Measurements from ENCODE around the gene FAM107B.
A peak's percentile ranks its signal among the peaks of the same experiment; 100 is the strongest.
"Not testable (repeated sequence)": the region's sequence is repeated elsewhere in the genome, so short reads cannot be mapped to it uniquely, and the experiment has no call there.

Gene FAM107B

DNA sequence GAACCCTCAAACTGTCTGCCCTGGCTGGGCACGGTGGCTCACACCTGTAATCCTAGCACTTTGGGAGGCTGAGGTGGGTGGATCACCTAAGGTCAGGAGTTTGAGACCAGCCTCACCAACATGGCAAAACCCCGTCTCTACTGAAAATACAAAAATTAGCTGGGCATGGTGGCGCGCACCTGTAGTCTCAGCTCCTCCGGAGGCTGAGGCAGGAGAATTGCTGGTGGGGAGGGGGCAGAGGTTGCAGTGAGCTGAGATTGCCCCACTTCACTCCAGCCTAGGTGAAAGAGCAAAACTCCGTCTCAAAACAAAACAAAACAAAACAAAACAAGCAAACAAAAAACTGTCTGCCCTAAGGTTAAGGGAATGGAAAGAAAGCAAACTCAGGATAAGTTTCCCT lies 115.6 kb downstream of the FAM107B start:
- DNase-seq, result not testable (repeated sequence)

DNA sequence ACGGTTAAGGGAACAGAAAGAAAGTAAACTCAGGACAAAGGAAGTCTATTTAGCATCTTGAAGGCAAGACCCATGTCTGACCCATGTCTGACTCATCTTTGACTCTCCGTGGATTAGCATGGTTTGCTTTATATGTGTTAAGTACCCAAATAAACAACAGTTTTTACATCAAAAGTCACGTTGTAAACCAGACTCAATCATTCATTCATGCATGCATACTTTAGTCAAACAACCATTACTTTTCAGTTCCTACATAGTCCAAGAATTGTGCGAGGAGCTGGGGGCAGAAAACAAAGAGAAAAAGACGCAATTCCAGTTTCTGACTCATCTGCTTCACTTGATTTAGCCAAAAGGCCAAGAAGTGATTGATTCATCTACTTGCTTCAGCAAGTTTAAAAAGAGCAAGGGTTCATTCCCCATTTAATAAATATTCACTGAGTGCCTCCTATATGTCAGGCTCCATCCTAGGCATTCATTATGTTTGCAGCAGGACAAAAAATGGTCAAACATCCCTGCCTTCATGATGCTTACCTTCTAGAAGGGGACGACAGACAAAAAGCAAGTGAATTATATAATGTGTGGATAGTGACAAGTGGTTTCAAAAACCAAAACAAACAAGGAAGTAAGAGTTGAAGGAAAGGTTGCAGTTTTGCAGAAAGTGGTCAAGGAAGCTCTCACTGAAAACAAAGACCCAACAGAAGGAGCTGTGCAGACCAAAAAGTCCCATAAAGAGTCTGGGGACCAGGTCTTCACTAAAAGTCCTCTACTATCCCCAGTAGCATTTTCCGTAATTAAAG lies 116.2 kb downstream of the FAM107B start:
- no peak for DNase-seq

DNA sequence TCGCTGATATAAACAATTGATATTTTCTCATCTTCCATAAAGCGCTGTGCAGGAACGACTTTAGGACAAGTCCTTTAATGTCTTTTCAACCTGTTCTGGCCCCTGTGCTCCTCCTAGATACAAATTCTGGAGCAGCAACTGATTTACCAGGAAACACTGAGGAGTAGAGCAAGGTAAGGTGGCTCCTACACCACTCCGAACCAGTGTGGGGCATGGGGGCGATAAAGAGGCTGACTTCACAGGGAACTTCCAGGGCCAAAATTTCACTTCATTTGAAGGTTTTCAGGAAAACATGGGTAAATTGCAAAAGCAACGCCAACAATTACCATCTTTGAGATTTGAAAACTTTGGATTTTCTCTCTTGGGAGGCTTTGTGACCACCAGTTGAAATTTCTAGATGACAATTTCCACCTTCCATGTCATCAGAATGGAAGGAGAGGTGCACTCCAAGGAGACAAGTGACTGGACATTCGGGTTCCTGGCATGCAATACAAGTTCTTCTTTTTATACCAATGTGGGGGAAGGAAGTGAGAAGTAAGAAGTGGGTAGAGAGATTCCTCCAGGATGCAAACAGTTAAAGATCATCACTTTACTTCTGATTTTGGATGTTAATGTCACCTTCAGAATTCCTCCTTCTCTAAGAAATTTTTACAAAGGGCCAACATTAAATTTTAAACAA lies 118.5 kb downstream of the FAM107B start:
- no peak for DNase-seq

DNA sequence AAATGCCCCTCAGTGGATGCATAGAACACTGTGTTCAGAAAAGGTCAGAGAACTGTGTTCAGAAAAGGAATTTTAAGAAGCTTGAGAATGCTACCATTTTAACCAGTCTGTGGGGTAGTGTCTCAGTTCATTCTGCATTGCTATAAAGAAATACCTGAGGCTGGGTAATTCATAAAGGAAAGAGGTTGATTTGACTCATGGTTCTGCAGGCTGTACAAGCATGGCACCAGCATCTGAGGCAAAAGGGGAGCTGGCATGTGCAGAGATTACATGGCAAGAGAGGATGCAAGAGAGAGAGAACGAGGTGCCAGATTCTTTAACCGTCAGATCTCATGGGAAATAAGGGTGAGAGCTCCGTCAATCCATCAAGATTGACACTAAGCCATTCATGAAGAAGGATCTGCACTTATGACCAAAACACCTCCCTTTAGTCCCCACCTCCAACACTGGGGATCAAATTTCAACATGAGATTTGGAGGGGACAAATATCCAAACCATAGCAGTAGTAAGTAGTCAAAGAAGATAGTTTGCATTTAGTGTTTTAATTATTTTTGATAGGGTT lies 119.8 kb downstream of the FAM107B start:
- DNase-seq, result no peak

DNA sequence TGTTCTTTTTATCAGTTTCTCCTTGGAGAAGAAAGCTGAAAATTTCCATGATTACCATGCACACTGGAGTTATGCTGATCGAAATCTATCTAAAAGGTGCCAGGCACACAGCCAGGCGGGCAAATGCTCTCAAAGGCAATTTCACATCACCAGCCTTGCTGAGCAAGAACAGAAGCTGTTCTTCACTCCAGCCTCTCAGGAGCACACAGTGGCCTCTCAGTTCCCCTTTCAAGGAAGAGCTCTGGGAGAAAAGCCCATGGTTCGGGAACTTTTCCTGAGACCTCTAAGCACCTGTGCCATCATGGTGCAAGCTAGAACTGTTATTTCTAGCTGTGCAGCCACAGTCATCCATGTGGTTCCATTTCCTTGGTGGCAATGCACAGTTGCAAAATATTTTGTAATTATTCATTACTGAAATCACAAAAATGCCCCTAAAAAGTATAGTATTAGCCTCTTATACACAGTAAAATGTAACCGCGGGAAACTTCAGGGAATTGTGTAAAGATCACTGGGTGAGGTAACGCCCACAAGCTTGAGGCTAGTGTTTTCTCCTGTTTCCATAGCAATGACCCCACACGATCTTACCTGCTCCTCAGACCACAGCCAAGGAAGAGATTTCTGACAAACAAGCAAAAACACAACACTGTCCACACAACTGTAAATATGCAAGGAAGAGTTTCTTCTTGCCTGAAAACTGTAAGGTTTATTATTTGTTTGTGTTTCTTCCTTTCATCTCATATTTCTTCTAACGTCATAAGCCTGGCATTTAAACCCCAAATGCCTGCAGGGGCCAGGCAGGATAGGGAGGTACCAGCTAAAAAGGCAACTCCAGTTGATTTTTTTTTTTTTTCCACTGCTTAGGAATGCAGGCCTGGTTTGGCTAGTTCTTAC lies 121.2 kb downstream of the FAM107B start:
- DNase-seq, result no peak

DNA sequence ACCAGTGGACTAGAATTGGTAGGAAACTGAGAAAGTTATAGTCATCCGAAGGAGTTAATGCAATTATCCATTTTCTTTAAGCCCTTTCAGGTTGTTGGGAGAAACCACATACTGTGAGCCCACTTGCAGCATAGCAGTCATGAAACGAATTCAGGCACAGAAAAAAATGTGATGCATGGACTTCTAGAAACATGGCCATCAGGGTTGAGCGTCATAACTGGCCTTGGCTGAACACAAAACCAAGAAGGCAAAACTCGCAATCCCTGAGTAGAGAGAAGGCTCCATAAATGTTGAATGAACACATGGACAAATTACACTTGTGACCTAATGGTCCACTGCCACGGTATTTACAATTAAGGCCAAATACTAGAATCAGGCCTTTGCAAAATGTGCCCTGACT lies 121.9 kb downstream of the FAM107B start:
- DNase-seq, result no peak

DNA sequence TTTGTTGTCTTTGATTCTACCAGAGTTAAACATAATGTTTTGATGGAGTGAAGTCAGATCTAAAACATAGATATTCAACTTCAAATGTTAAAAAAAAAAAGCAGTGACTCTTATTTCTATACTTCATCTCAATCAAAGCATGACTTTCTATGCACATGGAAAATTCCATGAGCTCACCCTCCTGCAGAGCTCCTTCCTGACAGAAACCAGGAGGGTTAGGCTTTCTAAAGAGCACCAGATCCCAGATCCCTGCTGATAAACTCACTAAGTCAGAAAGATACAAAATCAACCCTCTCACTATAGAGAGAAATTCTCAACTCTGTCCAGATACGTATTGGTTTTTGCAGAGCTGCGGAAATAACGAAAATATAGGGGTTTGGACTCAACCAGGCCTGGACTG lies 122.6 kb downstream of the FAM107B start:
- no peak for DNase-seq

DNA sequence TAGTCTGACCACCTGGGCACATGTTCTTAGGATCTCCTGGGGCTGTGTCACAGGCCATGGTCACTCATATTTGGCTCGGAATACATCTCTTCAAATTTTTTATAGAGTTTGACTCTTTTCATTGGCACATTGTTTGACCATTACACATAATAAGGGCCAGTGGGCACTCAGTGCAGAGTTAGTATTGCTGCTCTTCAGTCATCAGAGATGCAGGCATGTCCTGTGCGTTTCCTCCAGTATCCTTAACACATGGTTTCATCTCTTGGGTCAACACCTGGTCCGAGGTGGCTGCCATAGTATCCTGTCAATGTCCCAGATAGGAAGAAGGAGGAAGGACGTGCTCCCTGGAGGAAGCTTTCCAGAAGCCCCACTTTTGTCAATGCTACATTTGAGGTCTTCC lies 125.0 kb downstream of the FAM107B start:
- DNase-seq, result no peak

DNA sequence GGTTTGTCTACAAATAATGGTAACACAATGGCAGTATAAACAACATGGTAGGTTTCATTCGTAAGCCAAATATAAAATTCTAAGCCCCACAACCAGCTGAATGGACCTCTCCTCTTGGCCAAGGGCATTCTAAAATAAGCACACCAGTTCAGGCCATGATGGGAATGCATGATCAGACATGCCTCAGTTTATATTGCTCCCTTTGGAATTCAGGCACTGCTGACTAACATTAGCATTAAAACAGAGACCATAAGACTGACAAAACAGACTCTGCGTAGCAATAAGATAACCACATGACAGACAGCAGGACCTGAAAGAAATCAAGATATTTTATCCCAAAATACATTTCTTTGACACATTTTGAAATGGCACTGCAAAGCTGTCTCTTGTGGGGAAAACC lies 125.8 kb downstream of the FAM107B start:
- DNase-seq, result no peak

DNA sequence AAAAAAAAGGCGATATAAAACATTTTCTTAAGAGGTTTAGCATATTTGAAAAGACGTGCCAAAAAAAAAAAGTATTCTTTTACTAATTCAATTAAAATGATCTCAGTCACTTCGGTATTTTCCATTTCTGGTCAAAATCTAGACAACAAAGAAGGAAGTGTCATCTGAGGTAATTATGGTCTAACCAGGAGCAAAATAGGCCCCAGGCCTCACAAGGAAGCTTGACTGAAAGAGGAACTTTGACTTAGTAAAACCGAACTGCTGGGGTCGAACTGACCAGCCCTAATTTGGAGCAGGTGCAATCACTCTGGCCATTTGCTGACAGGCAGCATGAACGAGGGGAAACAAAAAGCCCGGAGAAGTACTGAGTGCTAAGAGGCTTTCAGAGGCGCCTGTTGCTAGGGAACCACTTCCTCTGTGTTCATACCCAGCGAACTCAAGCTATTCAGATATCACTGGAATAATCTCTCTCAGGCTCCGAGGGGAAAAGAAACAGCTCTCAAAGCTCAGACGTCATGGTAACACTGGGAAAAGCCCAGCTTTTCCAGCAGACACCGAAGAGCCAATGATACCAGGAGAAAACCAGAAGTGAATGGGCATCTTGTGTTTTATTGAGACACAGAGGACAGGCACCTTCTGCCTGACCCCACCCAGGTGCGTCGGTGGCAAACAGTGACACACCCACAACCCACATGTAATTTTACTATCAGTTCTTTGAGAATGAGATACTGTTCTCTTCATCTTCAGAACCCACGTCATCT lies 126.5 kb downstream of the FAM107B start:
- DNase-seq, result peak; percentile 82

DNA sequence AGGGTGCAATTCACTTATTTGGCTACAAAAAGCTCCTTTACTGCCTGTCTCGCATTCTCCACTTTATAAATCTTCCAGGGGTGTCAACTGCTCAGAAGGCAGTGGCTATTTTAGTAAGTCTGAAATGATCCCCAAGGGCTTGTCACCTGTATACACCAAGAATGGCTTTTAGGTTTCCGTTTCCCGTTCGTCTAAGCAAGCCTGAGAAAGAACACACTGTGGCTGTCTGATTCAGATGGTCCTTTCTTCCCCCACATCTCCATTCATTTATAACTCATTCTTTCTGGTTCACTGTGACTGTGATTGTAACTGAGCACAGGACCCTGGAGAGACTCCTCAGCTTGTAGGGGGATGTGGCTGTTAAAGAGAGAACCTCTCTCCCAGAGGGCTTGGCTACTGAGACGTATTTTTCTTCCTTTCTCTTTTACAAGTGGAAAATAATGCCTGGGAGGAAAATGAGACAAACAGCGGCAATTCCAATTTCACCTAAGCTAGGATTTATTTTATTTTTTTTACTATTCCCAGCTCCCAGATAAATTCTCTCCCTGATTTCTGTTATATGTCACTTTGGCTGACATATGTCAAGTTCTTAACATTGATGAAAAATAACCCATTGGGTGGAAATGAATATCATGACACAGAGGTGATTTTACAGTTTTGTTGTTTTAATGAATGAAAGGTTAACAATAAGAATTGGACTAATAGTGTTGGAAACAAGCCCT lies 129.3 kb downstream of the FAM107B start:
- DNase-seq, result no peak

DNA sequence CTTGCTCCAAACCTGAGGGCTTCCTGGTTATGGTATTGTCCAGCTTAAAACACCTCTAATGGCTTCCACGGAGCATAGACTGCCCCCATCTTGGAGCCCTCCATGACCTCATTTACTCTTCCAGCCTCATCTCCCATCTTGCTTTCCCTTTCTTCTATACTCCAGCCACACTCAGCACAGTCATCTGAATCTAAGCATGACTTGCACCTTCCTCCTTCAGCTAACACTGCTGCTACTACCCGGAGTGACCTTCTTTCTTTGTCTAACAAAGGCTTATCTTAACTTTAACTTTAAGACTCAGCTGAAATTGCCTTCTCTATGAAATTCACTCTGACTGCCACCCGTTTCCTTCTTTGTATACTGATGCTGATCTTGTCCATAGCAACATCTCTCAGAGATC lies 135.1 kb downstream of the FAM107B start:
- no peak for DNase-seq

DNA sequence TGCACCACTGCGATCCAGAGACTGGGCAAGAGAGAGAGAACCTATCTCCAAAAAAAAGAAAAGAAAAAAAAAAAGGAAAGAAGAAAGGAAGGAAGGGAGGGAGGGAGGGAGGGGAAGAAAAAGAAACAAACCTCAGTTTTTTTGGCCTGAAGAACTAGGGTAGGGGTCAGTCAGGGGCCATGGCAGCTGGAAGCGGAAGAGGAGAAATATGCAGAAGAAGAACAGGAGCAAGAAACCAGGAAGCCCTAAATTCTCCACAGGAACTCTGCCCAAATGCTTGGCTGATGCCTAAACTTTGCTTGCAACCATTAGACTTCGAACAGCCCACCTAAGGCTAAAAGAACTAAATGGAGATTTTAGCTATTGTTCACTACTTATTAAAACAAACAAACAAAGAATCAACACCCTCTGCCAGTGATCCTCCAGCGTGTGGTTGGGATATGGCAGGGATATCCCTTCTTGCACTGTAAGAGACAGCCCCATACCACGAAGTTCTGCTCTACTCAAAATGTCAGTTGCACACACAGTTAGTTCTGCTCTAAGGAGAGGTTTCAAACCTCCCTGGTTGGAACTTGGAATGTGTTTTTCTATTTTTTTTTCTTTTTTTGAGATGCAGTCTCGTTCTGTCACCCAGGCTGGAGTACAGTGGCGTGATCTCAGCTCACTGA lies 139.5 kb downstream of the FAM107B start:
- DNase-seq, result no peak

DNA sequence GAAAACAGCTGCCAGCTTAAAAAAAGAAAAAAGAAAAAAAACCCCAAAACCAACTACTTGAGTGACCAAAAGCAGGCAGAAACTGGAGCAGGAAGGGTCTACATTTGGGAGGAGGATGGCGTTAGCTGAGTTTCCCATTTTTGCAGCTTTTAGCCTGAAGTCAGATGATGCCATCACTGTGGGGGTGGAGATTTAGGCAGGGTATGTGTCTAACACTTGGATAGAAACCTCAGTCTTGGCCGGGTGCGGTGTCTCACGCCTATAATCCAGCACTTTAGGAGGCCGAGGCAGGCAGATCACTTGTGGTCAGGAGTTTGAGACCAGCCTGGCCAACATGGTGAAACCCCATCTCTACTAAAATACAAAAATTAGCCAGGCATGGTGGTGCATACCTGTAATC lies 140.1 kb downstream of the FAM107B start:
- DNase-seq, result not testable (repeated sequence)

DNA sequence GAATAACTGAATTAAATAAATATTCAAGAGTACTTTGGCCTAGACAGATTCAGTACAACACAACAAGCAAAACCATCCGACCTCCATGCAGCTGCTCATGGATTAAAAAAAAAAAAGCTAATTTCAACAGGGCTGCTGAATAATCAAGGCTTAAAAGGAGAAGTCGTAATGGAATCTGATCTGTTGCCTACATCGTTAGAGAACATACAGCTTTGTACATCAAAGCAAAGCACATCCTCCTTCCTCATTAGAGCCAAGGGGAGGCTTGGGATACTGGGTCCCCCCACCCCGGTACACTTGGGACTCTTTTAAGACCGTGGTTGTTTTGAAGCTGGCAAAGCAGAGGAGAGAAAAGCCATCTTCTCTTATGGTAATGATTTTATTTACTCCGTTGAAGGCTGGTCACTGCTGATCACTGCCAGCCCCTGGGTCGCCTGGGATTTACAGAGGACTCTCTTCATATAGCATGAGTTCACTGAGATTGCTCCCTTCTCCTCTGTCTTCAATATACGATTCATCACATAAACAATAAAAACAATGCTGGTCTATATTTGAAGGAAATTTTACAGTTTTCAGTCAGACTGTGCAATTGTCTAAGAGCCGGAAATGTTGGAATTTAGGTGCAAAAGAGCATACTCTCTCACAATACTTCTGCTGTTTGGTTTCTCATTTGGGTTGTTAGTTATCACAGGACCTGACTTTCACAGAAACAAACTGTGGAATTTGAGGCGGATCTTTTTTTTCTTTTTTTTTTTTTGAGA lies 148.8 kb downstream of the FAM107B start:
- no peak for DNase-seq

DNA sequence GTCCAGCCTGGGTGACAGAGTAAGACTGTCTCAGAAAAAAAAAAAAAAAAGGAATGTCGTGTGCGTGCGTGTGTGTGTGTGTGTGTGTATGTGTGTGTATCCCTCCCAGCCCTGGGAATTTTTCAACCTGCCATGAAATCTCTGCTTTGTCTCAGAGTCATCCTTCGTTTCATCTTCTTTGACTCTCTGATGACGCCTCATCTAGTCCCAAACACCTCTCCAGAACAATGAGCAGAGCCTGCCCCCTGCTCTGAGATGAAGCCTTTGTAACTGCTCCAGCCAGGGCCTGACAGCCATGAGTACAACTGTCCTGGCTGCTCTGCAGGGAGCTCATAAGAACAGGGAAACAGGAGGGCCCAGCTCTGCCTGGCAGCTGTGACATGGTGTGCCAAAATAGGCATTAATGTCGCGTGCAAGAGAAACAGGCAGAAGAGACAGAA lies 149.5 kb downstream of the FAM107B start:
- DNase-seq, result peak; percentile 57

DNA sequence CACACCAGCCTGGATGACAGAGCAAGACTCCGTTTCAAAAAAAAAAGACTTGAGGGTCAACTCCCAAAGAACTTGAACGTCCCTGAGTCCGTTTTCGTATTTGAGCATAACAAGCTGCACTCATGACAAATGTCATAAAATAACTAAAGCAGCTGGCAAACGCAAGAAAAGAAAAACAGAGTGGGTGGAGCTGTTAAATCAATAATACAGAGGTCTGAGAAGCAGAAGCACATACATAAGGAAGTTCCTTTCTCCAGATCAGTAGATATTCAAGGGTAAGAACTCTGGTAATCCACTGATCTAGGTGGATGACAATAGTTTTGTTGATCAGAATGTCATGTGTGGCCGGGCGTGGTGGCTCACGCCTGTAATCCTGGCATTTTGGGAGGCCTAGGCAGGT lies 150.1 kb downstream of the FAM107B start:
- DNase-seq, result no peak

DNA sequence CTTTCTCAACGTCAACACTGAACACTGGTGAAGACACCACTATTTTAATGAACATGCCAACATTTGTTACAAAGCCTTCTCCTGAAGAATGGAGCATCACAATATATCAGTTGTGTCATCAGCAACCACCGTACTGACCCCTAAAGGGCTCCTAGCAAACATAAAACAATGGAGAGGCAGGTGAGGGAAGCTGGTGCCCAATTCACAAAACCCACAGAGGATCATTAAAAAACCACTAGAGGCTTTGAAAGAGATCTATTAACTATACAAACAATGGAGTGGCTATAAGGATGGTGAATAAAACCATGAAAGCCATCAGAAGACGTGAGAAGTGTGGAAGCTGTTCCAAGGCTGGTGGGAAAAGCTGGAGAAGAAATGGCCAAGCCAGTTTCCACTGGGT lies 150.8 kb downstream of the FAM107B start:
- DNase-seq, result no peak

DNA sequence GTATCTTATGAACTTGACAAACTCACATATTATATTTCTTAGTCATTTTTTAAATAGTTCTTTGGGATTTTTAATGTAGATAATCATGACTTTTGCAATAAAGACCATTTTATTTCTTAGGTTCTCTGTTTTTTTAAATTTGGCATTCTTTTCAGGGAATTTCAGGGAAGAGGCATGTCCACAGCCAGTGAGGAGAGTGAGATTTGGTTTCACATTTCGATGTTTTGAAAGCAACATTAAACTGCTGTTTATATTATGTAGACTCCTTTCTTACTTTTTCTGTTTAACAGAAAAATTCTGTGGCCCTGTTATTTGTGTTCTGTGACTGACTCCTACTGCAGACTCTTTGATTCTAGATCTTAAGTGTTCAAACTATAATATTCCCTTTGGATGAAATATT lies 153.7 kb downstream of the FAM107B start:
- DNase-seq, result no peak

DNA sequence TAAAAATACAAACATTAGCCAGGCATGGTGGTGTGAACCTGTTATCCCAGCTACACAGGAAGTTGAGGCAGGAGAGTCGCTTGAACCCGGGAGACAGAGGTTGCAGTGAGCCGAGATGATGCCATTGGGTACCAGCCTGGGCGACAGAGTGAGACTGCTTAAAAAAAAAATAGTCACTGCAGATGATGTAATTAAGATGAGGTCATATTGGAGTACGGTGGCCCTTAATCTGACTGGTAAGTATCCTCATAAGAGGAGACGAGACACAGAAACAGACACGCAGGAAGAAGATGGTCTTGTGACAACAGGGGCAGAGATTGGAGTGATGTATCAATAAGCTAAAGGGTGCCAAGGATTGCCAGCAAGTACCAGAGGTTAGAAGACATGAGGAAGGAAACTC lies 156.0 kb downstream of the FAM107B start:
- DNase-seq, result no peak

All from femur (tissue), 1 donor.